HepG2 (cell line): Measurements from ENCODE around the gene SPSB2. TPM values are rescaled to one million over a fixed set of nuclear protein-coding genes. Genes with fewer than 3 reads are reported as not detected.

ENCODE experiments used
- ASH2L ChIP-seq: fragments of 300-600, 200-600 bp; sonication (generic); IDR thresholded peaks from 2 replicates; pipeline ENCODE4 v1.7.0; 2017; ENCODE audit warnings: low read depth, mild to moderate bottlenecking, moderate library complexity, mixed read lengths, low read length; ENCODE audit not compliant: insufficient read length
- GFI1 ChIP-seq: sonication (generic); formaldehyde crosslinking; IDR thresholded peaks from 2 replicates; pipeline ENCODE4 v1.5.0; 2020; ENCODE audit warnings: missing genetic modification reagents, mild to moderate bottlenecking, borderline replicate concordance
- MYC ChIP-seq: sonication (generic); formaldehyde crosslinking; IDR thresholded peaks from 2 replicates; pipeline ENCODE4 v1.9.0; 2021; ENCODE audit warnings: missing genetic modification reagents, borderline replicate concordance
- PPARG ChIP-seq: conservative IDR thresholded peaks from 2 replicates; pipeline ENCODE4 v1.6.1; 2016; ENCODE audit warnings: missing biosample characterization, missing genetic modification reagents
- SAP130 ChIP-seq: IDR thresholded peaks from 2 replicates; pipeline ENCODE4 v1.6.1; 2016; ENCODE audit warnings: low read depth
- TARDBP ChIP-seq: sonication (generic); formaldehyde crosslinking; IDR thresholded peaks from 2 replicates; pipeline ENCODE4 v1.8.0; 2022; ENCODE audit warnings: mild to moderate bottlenecking, missing genetic modification reagents
- ZBTB8A ChIP-seq: sonication (generic); formaldehyde crosslinking; IDR thresholded peaks from 2 replicates; pipeline ENCODE4 v1.4.0; 2020; ENCODE audit warnings: mild to moderate bottlenecking, low read depth, missing genetic modification reagents, borderline replicate concordance
- ZMYM3 ChIP-seq: sonication (generic); formaldehyde crosslinking; IDR thresholded peaks from 2 replicates; pipeline ENCODE4 v1.5.1; 2020; ENCODE audit warnings: mild to moderate bottlenecking, missing genetic modification reagents
- ZNF17 ChIP-seq: sonication (generic); formaldehyde crosslinking; IDR thresholded peaks from 2 replicates; pipeline ENCODE4 v1.5.0; 2020; ENCODE audit warnings: mild to moderate bottlenecking, missing genetic modification reagents
- ZNF484 ChIP-seq: sonication (generic); formaldehyde crosslinking; IDR thresholded peaks from 2 replicates; pipeline ENCODE4 v1.5.1; 2020; ENCODE audit warnings: mild to moderate bottlenecking, low read depth, missing genetic modification reagents, borderline replicate concordance
- ZNF816 ChIP-seq: sonication (generic); formaldehyde crosslinking; IDR thresholded peaks from 2 replicates; pipeline ENCODE4 v1.8.0; 2022; ENCODE audit warnings: missing genetic modification reagents, mild to moderate bottlenecking, borderline replicate concordance
- ZNF891 ChIP-seq: sonication (generic); formaldehyde crosslinking; IDR thresholded peaks from 2 replicates; pipeline ENCODE4 v1.5.0; 2020; ENCODE audit warnings: mild to moderate bottlenecking, missing genetic modification reagents
- ZSCAN25 ChIP-seq: sonication (generic); formaldehyde crosslinking; IDR thresholded peaks from 2 replicates; pipeline ENCODE4 v1.8.0; 2022; ENCODE audit warnings: mild to moderate bottlenecking, missing genetic modification reagents
- polyA plus RNA-seq, 8 experiments: library from polyadenylated mRNA; depleted of rRNA in 3 of 8; stranded (reverse) in 7 of 8; unstranded in 1 of 8; fragments of >200 nt; fragmentation: Illumina TruSeq in 4 of 8; extraction: Trizol in 4 of 8; gene quantifications; 2 replicates each; pipeline versions ENCODE4 v1.2.1 to v1.2.3, GENCODE V29; 2011 to 2016; ENCODE audit warnings: low read depth in 4 of 8, missing spikeins in 1 of 8, mixed read lengths in 1 of 8; ENCODE audit not compliant: insufficient read depth in 1 of 8
- total RNA-seq, 5 experiments: library from RNA; depleted of rRNA; stranded (reverse); fragments of >200 nt; fragmentation: Illumina TruSeq; extraction: Trizol; gene quantifications; 2 replicates each; pipeline ENCODE4 v1.2.3, GENCODE V29; 2016; ENCODE audit warnings: low read depth in 1 of 5
- TF ChIP-seq, protein P1 (sequence below): IDR thresholded peaks from 2 replicates; pipeline ENCODE4 v1.6.1; 2016; ENCODE audit warnings: low read depth, missing genetic modification reagents, missing compliant biosample characterization
- TF ChIP-seq, protein P2 (sequence below): sonication (generic); formaldehyde crosslinking; IDR thresholded peaks from 2 replicates; pipeline ENCODE4 v1.4.0; 2020; ENCODE audit warnings: missing genetic modification reagents
- TF ChIP-seq, protein P3 (sequence below): sonication (generic); formaldehyde crosslinking; IDR thresholded peaks from 2 replicates; pipeline ENCODE4 v1.8.1; 2023; ENCODE audit warnings: mild to moderate bottlenecking, moderate library complexity, missing genetic modification reagents
- TF ChIP-seq, protein P4 (sequence below): sonication (generic); formaldehyde crosslinking; IDR thresholded peaks from 2 replicates; pipeline ENCODE4 v1.4.0; 2020; ENCODE audit warnings: missing genetic modification reagents

The SPSB2 gene
- total and polyA plus RNA-seq, 2 of the 13 experiments (the other 11 are each of a cell fraction or from before 2014, with no cell fraction given): 2.0 to 6.2 TPM

DNA sequence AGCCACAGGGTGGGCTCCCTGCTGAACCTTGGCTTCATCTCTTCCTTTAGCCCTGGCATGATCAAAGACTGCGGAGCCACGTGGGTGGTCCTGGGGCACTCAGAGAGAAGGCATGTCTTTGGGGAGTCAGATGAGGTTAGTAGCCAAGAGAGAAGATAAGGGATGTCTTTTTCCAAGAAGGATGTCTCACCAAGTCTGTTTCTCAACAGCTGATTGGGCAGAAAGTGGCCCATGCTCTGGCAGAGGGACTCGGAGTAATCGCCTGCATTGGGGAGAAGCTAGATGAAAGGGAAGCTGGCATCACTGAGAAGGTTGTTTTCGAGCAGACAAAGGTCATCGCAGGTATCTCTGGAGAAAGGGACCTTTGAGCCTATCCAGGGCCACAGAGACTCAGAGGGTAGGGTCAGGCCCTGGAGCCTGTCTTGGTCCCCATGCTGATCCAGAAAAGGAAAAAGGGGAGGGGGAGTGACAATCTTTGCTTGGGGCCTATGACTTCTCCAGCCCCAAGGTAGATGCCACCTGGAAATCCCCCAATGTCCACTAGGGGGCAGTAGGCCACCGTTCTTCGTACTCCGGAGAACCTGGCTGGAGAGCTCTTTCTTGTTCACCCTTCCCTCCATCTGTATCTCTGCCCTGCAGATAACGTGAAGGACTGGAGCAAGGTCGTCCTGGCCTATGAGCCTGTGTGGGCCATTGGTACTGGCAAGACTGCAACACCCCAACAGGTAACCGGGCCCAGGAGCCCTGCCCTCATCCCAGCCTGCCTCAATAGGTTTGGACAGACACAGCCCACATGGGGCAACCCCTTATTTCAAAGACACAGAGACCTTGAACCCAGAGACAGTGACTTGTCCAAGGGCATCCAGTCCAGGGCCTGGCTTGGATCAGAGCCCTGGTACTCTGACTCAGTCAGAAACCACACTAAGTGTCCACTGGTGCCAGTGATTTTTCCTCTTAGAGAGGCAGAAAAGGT, 3.8 kb downstream of the SPSB2 start (continued):
- TF ChIP-seq ZNF484 (CRISPR knock-in tag): no peak
- TF ChIP-seq SAP130 (CRISPR knock-in tag): 0 out of 2 replicates have a peak, but pooled peaks have one; percentile 50
- 0 out of 2 replicates have a peak, but pooled peaks have one; percentile 58 for TF ChIP-seq ZNF891 (CRISPR knock-in tag)
- no peak for TF ChIP-seq TARDBP (CRISPR knock-in tag)
- TF ChIP-seq PPARG (CRISPR knock-in tag): 0 out of 2 replicates have a peak, but pooled peaks have one; percentile 26
- TF ChIP-seq MYC (CRISPR knock-in tag): no peak
- 0 out of 2 replicates have a peak, but pooled peaks have one; percentile 54 for TF ChIP-seq ZSCAN25 (CRISPR knock-in tag)
- TF ChIP-seq, protein P1, sequence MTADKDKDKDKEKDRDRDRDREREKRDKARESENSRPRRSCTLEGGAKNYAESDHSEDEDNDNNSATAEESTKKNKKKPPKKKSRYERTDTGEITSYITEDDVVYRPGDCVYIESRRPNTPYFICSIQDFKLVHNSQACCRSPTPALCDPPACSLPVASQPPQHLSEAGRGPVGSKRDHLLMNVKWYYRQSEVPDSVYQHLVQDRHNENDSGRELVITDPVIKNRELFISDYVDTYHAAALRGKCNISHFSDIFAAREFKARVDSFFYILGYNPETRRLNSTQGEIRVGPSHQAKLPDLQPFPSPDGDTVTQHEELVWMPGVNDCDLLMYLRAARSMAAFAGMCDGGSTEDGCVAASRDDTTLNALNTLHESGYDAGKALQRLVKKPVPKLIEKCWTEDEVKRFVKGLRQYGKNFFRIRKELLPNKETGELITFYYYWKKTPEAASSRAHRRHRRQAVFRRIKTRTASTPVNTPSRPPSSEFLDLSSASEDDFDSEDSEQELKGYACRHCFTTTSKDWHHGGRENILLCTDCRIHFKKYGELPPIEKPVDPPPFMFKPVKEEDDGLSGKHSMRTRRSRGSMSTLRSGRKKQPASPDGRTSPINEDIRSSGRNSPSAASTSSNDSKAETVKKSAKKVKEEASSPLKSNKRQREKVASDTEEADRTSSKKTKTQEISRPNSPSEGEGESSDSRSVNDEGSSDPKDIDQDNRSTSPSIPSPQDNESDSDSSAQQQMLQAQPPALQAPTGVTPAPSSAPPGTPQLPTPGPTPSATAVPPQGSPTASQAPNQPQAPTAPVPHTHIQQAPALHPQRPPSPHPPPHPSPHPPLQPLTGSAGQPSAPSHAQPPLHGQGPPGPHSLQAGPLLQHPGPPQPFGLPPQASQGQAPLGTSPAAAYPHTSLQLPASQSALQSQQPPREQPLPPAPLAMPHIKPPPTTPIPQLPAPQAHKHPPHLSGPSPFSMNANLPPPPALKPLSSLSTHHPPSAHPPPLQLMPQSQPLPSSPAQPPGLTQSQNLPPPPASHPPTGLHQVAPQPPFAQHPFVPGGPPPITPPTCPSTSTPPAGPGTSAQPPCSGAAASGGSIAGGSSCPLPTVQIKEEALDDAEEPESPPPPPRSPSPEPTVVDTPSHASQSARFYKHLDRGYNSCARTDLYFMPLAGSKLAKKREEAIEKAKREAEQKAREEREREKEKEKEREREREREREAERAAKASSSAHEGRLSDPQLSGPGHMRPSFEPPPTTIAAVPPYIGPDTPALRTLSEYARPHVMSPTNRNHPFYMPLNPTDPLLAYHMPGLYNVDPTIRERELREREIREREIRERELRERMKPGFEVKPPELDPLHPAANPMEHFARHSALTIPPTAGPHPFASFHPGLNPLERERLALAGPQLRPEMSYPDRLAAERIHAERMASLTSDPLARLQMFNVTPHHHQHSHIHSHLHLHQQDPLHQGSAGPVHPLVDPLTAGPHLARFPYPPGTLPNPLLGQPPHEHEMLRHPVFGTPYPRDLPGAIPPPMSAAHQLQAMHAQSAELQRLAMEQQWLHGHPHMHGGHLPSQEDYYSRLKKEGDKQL (CRISPR knock-in tag): no peak
- TF ChIP-seq, protein P2, sequence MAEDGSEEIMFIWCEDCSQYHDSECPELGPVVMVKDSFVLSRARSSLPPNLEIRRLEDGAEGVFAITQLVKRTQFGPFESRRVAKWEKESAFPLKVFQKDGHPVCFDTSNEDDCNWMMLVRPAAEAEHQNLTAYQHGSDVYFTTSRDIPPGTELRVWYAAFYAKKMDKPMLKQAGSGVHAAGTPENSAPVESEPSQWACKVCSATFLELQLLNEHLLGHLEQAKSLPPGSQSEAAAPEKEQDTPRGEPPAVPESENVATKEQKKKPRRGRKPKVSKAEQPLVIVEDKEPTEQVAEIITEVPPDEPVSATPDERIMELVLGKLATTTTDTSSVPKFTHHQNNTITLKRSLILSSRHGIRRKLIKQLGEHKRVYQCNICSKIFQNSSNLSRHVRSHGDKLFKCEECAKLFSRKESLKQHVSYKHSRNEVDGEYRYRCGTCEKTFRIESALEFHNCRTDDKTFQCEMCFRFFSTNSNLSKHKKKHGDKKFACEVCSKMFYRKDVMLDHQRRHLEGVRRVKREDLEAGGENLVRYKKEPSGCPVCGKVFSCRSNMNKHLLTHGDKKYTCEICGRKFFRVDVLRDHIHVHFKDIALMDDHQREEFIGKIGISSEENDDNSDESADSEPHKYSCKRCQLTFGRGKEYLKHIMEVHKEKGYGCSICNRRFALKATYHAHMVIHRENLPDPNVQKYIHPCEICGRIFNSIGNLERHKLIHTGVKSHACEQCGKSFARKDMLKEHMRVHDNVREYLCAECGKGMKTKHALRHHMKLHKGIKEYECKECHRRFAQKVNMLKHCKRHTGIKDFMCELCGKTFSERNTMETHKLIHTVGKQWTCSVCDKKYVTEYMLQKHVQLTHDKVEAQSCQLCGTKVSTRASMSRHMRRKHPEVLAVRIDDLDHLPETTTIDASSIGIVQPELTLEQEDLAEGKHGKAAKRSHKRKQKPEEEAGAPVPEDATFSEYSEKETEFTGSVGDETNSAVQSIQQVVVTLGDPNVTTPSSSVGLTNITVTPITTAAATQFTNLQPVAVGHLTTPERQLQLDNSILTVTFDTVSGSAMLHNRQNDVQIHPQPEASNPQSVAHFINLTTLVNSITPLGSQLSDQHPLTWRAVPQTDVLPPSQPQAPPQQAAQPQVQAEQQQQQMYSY (CRISPR knock-in tag): no peak
- TF ChIP-seq, protein P3, sequence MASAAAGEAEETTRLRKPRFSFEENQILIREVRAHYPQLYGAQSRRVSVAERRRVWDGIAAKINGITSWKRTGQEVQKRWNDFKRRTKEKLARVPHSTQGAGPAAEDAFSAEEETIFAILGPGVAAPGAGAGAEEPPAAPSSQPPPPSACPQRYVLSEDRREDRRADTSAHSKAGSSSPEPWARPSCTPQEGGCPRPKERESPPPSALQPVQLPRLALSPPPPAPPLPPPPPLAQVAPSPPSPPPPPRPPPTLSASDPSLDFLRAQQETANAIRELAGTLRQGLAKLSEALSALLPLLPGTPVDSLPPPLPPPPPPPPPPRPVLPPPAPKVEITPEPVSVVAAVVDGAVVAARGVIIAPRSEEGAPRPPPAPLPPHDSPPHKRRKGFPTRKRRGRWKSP: peak; percentile 85
- TF ChIP-seq GFI1 (CRISPR knock-in tag): no peak
- TF ChIP-seq ASH2L: peak; percentile 16
- no peak for TF ChIP-seq ZNF816 (CRISPR knock-in tag)
- TF ChIP-seq ZNF17: no peak
- TF ChIP-seq, protein P4, sequence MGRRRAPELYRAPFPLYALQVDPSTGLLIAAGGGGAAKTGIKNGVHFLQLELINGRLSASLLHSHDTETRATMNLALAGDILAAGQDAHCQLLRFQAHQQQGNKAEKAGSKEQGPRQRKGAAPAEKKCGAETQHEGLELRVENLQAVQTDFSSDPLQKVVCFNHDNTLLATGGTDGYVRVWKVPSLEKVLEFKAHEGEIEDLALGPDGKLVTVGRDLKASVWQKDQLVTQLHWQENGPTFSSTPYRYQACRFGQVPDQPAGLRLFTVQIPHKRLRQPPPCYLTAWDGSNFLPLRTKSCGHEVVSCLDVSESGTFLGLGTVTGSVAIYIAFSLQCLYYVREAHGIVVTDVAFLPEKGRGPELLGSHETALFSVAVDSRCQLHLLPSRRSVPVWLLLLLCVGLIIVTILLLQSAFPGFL (CRISPR knock-in tag): no peak
- TF ChIP-seq ZBTB8A (CRISPR knock-in tag): no peak
- no peak for TF ChIP-seq ZMYM3 (CRISPR knock-in tag)
